GM12878 (cell line): ENCODE data around the gene SRRM2. TPM values are rescaled to one million over a fixed set of nuclear protein-coding genes. Genes with fewer than 3 reads are reported as not detected.

Experiments
- ATAC-seq: fragments of 200-7000 bp; cut with Tn5 transposase; 3 replicates; pipeline ENCODE4 v1.9.1; 2020; ENCODE audit warnings: mild to moderate bottlenecking, moderate library complexity
- BruUV-seq: library from RNA; stranded (reverse); fragments of 400-500 nt; replicated peaks from 2 replicates; lab custom pipeline; 2021; lab: Mats Ljungman, UMichigan
- CTCF ChIA-PET: fragments of 300-600 bp; sonication (Branson Sonifier 250); formaldehyde crosslinking; extraction: SDS; loops from one replicate; lab custom pipeline; 2021; ENCODE audit warnings: inconsistent platforms; lab: Yijun Ruan, JAX
- POLR2A ChIA-PET: fragments of 350-600 bp; formaldehyde crosslinking; extraction: SDS; loops from one replicate; lab custom pipeline; 2021; ENCODE audit warnings: inconsistent platforms; lab: Charles Lee
- RAD21 ChIA-PET: fragments of 300-600 bp; sonication (Branson Sonifier 250); formaldehyde crosslinking; loops from one replicate; lab custom pipeline; 2023; ENCODE audit warnings: antibody characterized with exemption; ENCODE audit not compliant: unreplicated experiment; lab: Charles Lee
- SMC1A ChIA-PET: fragments of 300-600 bp; sonication (Branson Sonifier 250); formaldehyde crosslinking; loops from one replicate; lab custom pipeline; 2023; ENCODE audit not compliant: unreplicated experiment, uncharacterized antibody; lab: Charles Lee
- DNase-seq: peaks from one replicate; pipeline ENCODE4 v3.0.0-alpha.2; 2011; ENCODE audit warnings: low read depth, low spot score
- FAIRE-seq: peaks from 3 replicates; lab custom pipeline; 2011; peaks lifted over from hg19 to GRCh38; lab: Jason Lieb, UNC
- H2AFZ ChIP-seq: 2 replicates; pipeline ENCODE4 v1.6.0; 2011; ENCODE audit warnings: low read depth, low read length, control low read depth; ENCODE audit not compliant: control insufficient read depth
- H3K27ac ChIP-seq: 2 replicates; pipeline ENCODE4 v1.5.1; 2011; ENCODE audit warnings: control low read depth; ENCODE audit not compliant: control insufficient read depth, insufficient read depth
- H3K27me3 ChIP-seq, 2 experiments: replicated peaks in 1 of 2; 2 replicates each; pipeline versions ENCODE4 v1.6.0 to v1.6.1; 2011; ENCODE audit warnings: low read length in 1 of 2; ENCODE audit not compliant: control insufficient read depth in 2 of 2, insufficient read depth in 2 of 2
- H3K36me3 ChIP-seq, 2 experiments: 2 replicates each; pipeline ENCODE4 v1.5.1; 2011; ENCODE audit warnings: low read length in 1 of 2; ENCODE audit not compliant: control insufficient read depth in 2 of 2, insufficient read depth in 2 of 2
- H3K4me1 ChIP-seq: 2 replicates; pipeline ENCODE4 v1.6.1; 2011; ENCODE audit warnings: mild to moderate bottlenecking, low read length, moderate library complexity, mixed read lengths; ENCODE audit not compliant: control insufficient read depth, insufficient read depth
- H3K4me2 ChIP-seq: 2 replicates; pipeline ENCODE4 v1.6.0; 2011; ENCODE audit warnings: control low read depth; ENCODE audit not compliant: control insufficient read depth, insufficient read depth
- H3K4me3 ChIP-seq: fragments of 200-600 bp; sonication (generic); 2 replicates; pipeline ENCODE4 v1.5.1; 2016
- H3K79me2 ChIP-seq: 2 replicates; pipeline ENCODE4 v1.6.0; 2011; ENCODE audit warnings: low read length; ENCODE audit not compliant: control insufficient read depth, insufficient read depth
- H3K9ac ChIP-seq: 2 replicates; pipeline ENCODE4 v1.8.0; 2011; ENCODE audit warnings: low read length, control low read depth, mixed read lengths; ENCODE audit not compliant: control insufficient read depth, insufficient read depth
- H3K9me3 ChIP-seq: replicated peaks from 3 replicates; pipeline ENCODE4 v1.5.1; 2011; ENCODE audit warnings: mild to moderate bottlenecking, low read length; ENCODE audit not compliant: control insufficient read depth, insufficient read depth
- H4K20me1 ChIP-seq: 2 replicates; pipeline ENCODE4 v1.6.0; 2011; ENCODE audit not compliant: control insufficient read depth, insufficient read depth
- BCL3 ChIP-seq: IDR thresholded peaks from 2 replicates; pipeline ENCODE4 v1.6.1; 2011; ENCODE audit warnings: borderline replicate concordance, low read depth, mild to moderate bottlenecking, moderate library complexity, low read length; ENCODE audit not compliant: insufficient read depth, poor library complexity, severe bottlenecking
- BCLAF1 ChIP-seq: fragments of 450-650 bp; IDR thresholded peaks from 2 replicates; pipeline ENCODE4 v1.6.1; 2017; ENCODE audit warnings: antibody characterized with exemption, mild to moderate bottlenecking, moderate library complexity
- BMI1 ChIP-seq: fragments of 450-650 bp; IDR thresholded peaks from 2 replicates; pipeline ENCODE4 v1.6.1; 2016; ENCODE audit warnings: mild to moderate bottlenecking, moderate library complexity, borderline replicate concordance
- CREB1 ChIP-seq: IDR thresholded peaks from 2 replicates; pipeline ENCODE4 v1.6.1; 2012; ENCODE audit warnings: low read depth, mild to moderate bottlenecking, inconsistent platforms
- CUX1 ChIP-seq: IDR thresholded peaks from 2 replicates; pipeline ENCODE4 v1.6.1; 2012; ENCODE audit warnings: improper control_type of control experiment, low read depth, low read length; ENCODE audit not compliant: insufficient replicate concordance
- GABPA ChIP-seq: IDR thresholded peaks from 2 replicates; pipeline ENCODE4 v1.6.1; 2014; ENCODE audit warnings: antibody characterized with exemption, low read depth, mild to moderate bottlenecking, inconsistent platforms
- IRF4 ChIP-seq: IDR thresholded peaks from 2 replicates; pipeline ENCODE4 v1.6.1; 2011; ENCODE audit warnings: low read depth, low read length
- KAT2A ChIP-seq: conservative IDR thresholded peaks from 2 replicates; pipeline ENCODE4 v1.6.1; 2011; ENCODE audit warnings: low read depth, low read length; ENCODE audit not compliant: control insufficient read depth
- LARP7 ChIP-seq: fragments of 450-650 bp; IDR thresholded peaks from 2 replicates; pipeline ENCODE4 v1.6.1; 2017; ENCODE audit warnings: mild to moderate bottlenecking
- SMAD5 ChIP-seq: IDR thresholded peaks from 2 replicates; pipeline ENCODE4 v1.6.1; 2016; ENCODE audit warnings: antibody characterized with exemption, low read depth
- SMARCA5 ChIP-seq: fragments of 450-650 bp; IDR thresholded peaks from 2 replicates; pipeline ENCODE4 v1.6.1; 2017; ENCODE audit warnings: mild to moderate bottlenecking
- SP1 ChIP-seq: IDR thresholded peaks from one replicate; pipeline ENCODE4 v1.6.1; 2011; ENCODE audit warnings: low read depth, low read length
- SREBF2 ChIP-seq: IDR thresholded peaks from 2 replicates; pipeline ENCODE4 v1.6.1; 2012; ENCODE audit warnings: mild to moderate bottlenecking, low read length
- SUPT20H ChIP-seq: IDR thresholded peaks from 2 replicates; pipeline ENCODE4 v1.6.1; 2011; ENCODE audit warnings: low read depth, mild to moderate bottlenecking, low read length, moderate library complexity, borderline replicate concordance; ENCODE audit not compliant: control insufficient read depth
- TARDBP ChIP-seq: IDR thresholded peaks from 2 replicates; pipeline ENCODE4 v1.6.1; 2016; ENCODE audit warnings: borderline replicate concordance
- TCF12 ChIP-seq: IDR thresholded peaks from 2 replicates; pipeline ENCODE4 v1.6.1; 2011; ENCODE audit warnings: low read depth, mild to moderate bottlenecking, low read length
- ZSCAN29 ChIP-seq: fragments of 450-650 bp; IDR thresholded peaks from 2 replicates; pipeline ENCODE4 v1.6.1; 2017; ENCODE audit warnings: mild to moderate bottlenecking, moderate library complexity
- WGBS: methylation state at CpG from one replicate; pipeline ENCODE4 v1.1.6; 2016; ENCODE audit warnings: low lambda C conversion rate; ENCODE audit not compliant: insufficient replicate concordance, insufficient coverage; ENCODE audit errors: missing lambda C conversion rate; 5-methylcytosine and 5-hydroxymethylcytosine counted together
- in situ Hi-C: fragments of 300-500 bp; cut with MboI; formaldehyde crosslinking; loops from 9 replicates; pipeline ENCODE4 v1.14.3; 2018; ENCODE audit warnings: mixed read lengths
- intact Hi-C: fragments of 100-400 bp; cut with micrococcal nuclease; formaldehyde crosslinking; loops from one replicate; pipeline ENCODE4 v1.14.2; 2022; ENCODE audit not compliant: unreplicated experiment
- polyA plus RNA-seq, 11 experiments: library from polyadenylated mRNA; depleted of rRNA in 4 of 11; unstranded in 6 of 11; stranded (reverse) in 5 of 11; fragments of >200 nt; fragmentation: Nextera tagmentation in 4 of 11; fragmentation: Illumina TruSeq in 1 of 11; extraction: Ambion mirVana in 4 of 11; extraction: Trizol in 1 of 11; gene quantifications; 1 replicate in 1 of 11; 2 replicates in 10 of 11; pipeline versions ENCODE4 v1.2.1 to v1.2.3, GENCODE V29; 2011 to 2016; ENCODE audit warnings: inconsistent platforms in 2 of 11, missing spikeins in 2 of 11, low read depth in 1 of 11
- total RNA-seq, 4 experiments: library from RNA; depleted of rRNA in 3 of 4; stranded (reverse); fragments of >200 nt in 3 of 4; fragmentation: Illumina TruSeq in 1 of 4; extraction: Trizol in 1 of 4; gene quantifications; 2 replicates each; pipeline versions ENCODE4 v1.2.1 to v1.2.3, GENCODE V29; 2013 to 2021

Gene SRRM2
- total and polyA plus RNA-seq, 10 of the 15 experiments (the other 5 are each of a cell fraction or from before 2014, with no cell fraction given): 30.1 to 502 (median 196) TPM

- no peak for DNase-seq
- Histone ChIP-seq H3K79me2 (no peaks in the 10 kb centered on the region), H2AFZ (peak within 1 kb of the TSS; percentile 75), H3K9ac (peak within 1 kb of the TSS; percentile 78), H4K20me1 (no peaks in the 10 kb centered on the region), H3K36me3 (no peaks in the 10 kb centered on the region), H3K4me1 (0 out of 2 replicates have a peak, but pooled peaks cover 6% of the 10 kb centered on the region), H3K9me3 (no peaks in the 10 kb centered on the region), H3K4me2 (peak within 1 kb of the TSS; percentile 71), H3K27me3 (no peaks in the 10 kb centered on the region), H3K4me3 (peak within 1 kb of the TSS; percentile 84), H3K27ac (no peak within 1 kb of the TSS; the same call in 1 of the 2 replicates)
- TF ChIP-seq SP1 (no peak), SREBF2 (no peak), SUPT20H (no peak), SMARCA5 (no peak), LARP7 (no peak), CREB1 (no peak), IRF4 (no peak), BMI1 (no peak), BCLAF1 (no peak), TARDBP (no peak), BCL3 (no peak), SMAD5 (no peak), GABPA (no peak), TCF12 (no peak), KAT2A (no peak), CUX1 (no peak), ZSCAN29 (no peak)
- no peak for FAIRE-seq
- SMC1A ChIA-PET: interaction anchor here (0.7 kb wide), 1 partner anchor 22 kb away, joined by 3 read pairs; no protein-coding TSS in a partner anchor
- intact Hi-C loops: loop anchor here (2.0 to 10.0 kb wide), 2 partner anchors 37 to 145 kb away; partner anchors contain the start of gene KCTD5
- POLR2A ChIA-PET: no interaction called here
- CTCF ChIA-PET: interaction anchor here (0.9 kb wide), 1 partner anchor 38 kb away, joined by 3 read pairs; the partner anchor contains the start of gene KCTD5
- RAD21 ChIA-PET: interaction anchor here (1.4 kb wide), 1 partner anchor 34 kb away, joined by 3 read pairs; no protein-coding TSS in a partner anchor
- WGBS: 95% methylated on average over 21 of the region's 26 CpGs
- no peak for ATAC-seq
- TSS peak; percentile 81 for BruUV-seq
- in situ Hi-C loops: no loop called here
These were observed 32.4 kb upstream of the SRRM2 start, which contains the start of gene PRSS27 for GRCh38 chr16:2720064-2720457. PRSS27 (minus strand) TSS chr16:2720224; CDS start chr16:2720160, 64 bp downstream.
